Putamen (tissue), 1 donor: ENCODE measurements around the gene GDPD5.

Experiments
- DNase-seq: peaks from one replicate; pipeline ENCODE4 v3.0.0-alpha.2; 2016; ENCODE audit warnings: low spot score

The GDPD5 gene

GRCh38 chr11:75445315-75445953, 80.3 kb downstream of the GDPD5 start:
- DNase-seq, result peak; percentile 39

GRCh38 chr11:75443043-75443442, 82.7 kb downstream of the GDPD5 start:
- no peak for DNase-seq

- DNase-seq, result no peak
Observed at GRCh38 chr11:75442161-75442885, 83.4 kb downstream of the GDPD5 start.

GRCh38 chr11:75441804-75442132, 84.0 kb downstream of the GDPD5 start:
- no peak for DNase-seq

- no peak for DNase-seq
Observed at GRCh38 chr11:75440960-75441803, 84.6 kb downstream of the GDPD5 start.

GRCh38 chr11:75439495-75440120, 86.1 kb downstream of the GDPD5 start:
- no peak for DNase-seq

GRCh38 chr11:75439026-75439425, 86.7 kb downstream of the GDPD5 start:
- DNase-seq, result no peak

GRCh38 chr11:75437966-75438659, 87.6 kb downstream of the GDPD5 start:
- DNase-seq, result no peak

- no peak for DNase-seq
Observed at GRCh38 chr11:75436806-75437205, 88.9 kb downstream of the GDPD5 start.

GRCh38 chr11:75435571-75435925, 90.2 kb downstream of the GDPD5 start:
- DNase-seq, result no peak

GRCh38 chr11:75434886-75435570, 90.7 kb downstream of the GDPD5 start:
- DNase-seq, result no peak

- no peak for DNase-seq
Observed at GRCh38 chr11:75434051-75434450, 91.7 kb downstream of the GDPD5 start.

- no peak for DNase-seq
Observed at GRCh38 chr11:75433443-75433842, 92.3 kb downstream of the GDPD5 start.

GRCh38 chr11:75432911-75433321, 92.8 kb downstream of the GDPD5 start, which contains the start of gene KLHL35:
Gene KLHL35 (minus strand): TSS chr11:75433203. CDS start chr11:75430629, 2,574 bp downstream.
- DNase-seq, result peak; percentile 42

GRCh38 chr11:75431533-75432525, 93.9 kb downstream of the GDPD5 start:
- DNase-seq, result no peak

GRCh38 chr11:75430714-75431532, 94.8 kb downstream of the GDPD5 start:
- no peak for DNase-seq

- peak; percentile 67 for DNase-seq
Observed at GRCh38 chr11:75429902-75430713, 95.6 kb downstream of the GDPD5 start.

- DNase-seq, result no peak
Observed at GRCh38 chr11:75429641-75429901, 96.2 kb downstream of the GDPD5 start.
